HG03354 (cell line): ENCODE data around the gene ARHGAP33.
"Not testable (repeated sequence)": the region's sequence is repeated elsewhere in the genome, so short reads cannot be mapped to it uniquely, and the experiment has no call there.

Experiments
- ATAC-seq: cut with Tn5 transposase; IDR thresholded peaks from one replicate; pipeline ENCODE4 v1.9.1; 2021; ENCODE audit warnings: mild to moderate bottlenecking; ENCODE audit not compliant: unreplicated experiment, poor library complexity, severe bottlenecking

Gene ARHGAP33

DNA sequence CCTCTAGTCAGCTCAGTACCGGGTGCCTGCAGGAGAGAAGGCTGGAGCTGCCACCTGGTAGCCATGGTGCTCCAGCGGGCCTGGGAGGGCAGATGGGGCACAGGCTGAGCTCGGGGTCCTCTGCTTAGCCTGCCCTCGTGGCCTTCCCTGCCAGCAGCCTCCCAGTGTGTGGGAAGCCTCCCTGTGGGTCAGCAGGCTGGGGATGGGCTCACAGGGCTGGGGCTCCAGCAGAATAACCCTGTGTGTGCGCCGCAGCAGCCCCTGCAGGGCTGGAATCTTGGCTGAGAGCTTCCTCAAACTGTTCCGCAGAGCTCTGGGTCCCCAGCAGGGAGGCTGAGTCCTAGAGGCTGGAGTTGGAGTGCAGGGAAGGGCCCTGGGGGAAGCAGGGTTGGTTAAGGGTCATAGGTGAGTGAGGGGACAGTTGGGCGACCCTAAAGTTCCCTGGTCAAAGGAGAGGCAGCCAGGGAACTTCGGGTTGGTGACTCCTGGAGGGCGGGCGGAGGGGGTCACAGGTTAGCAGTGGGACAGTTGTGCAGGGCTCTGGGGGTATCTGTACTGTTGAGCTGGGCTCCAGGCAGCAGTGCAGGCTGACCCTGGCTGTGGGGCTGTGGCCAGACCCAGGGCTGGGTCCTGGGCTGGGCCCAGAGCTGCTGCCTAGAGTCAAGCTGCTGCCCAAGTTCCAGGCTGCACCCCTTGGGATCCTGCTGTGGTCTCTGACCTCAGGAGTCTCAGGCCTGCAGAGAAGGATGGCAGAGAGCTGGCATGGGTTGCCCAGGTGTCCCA lies 14.0 kb downstream of the ARHGAP33 start:
- ATAC-seq = no peak

DNA sequence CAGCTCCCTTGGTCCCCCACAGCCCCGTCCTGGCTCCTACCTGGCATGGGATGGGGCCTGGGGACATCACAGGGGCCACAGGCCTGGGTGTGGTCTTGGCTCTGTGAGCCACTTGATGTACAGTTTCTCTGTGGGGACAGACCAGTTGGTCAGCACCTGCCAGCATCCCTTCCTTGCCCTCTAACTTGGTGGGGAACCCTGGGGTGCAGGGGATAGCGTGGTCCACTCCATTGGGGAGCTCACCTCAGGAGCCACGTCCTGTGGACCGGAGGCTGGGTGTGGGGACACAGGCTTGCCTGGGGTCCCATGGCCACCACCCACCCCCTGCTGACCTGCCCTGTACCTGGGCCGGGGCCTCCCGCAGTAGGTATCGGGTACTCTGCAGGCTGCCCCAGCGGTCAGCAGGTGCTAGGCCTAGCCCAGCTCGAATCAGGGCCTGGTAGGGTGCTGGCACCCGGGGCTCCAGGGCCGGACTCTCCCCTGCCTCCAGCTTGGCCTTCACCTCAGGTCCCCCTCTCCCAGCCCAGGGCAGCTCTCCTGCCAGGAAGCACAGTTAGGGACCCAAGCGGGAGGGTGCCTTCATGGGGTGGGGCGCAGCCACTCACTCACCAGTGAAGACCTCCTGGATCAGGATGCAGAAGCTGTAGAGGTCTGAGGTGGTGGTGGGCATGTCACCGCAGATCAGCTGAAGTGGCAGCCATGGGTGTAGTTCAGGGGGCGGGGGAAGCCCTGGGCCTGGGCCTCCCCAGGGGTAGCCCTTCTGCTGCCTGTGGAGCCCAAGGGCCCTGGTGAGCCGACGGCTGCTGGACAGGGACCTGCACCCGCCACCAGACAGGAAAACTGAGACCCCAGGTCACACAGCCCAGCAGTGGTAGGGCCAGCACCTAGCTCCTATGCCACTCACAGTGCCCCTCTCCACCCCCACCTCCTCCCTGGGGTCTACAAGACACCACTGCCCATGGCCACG lies 14.9 kb downstream of the ARHGAP33 start:
- no peak for ATAC-seq

DNA sequence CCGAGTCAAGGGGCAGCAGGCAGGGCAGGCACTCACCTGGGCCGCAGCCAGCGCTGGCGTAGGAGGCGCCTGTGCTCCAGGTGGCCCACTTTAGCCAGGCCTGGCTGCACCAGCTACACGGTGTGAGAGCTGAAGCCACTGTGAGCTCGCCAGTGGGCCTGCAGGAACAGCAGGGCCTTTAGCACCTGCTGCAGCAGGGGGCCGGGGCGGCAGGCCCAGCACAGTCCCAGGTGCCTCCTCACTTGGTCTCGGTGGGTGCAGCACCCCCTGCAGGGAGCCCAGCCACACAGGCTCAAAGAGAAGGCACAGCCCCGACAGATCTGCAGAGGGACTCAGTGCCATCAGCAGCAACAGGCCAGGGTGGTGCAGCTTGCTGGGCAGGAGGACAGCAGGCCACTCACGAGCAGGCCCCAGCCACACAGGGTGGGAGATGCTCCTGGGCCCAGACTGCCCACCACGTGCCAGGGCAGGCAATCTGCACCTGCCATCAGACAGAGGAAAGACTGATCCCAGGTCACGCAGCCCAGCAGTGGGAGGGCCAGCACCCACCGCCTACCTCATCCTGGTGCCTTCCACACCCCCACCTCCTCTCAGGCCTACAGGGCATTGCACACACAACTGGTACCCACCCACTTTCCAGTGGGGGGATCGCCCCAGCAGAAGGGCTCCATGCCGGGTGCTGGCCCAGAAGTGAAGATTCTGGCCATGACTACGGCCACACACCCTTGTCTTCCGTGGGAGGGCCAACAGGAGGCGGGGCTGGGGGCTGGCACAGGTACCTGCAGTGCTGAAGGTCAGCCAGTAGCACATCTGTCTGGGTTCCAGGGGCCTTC lies 15.8 kb downstream of the ARHGAP33 start:
- ATAC-seq = no peak

DNA sequence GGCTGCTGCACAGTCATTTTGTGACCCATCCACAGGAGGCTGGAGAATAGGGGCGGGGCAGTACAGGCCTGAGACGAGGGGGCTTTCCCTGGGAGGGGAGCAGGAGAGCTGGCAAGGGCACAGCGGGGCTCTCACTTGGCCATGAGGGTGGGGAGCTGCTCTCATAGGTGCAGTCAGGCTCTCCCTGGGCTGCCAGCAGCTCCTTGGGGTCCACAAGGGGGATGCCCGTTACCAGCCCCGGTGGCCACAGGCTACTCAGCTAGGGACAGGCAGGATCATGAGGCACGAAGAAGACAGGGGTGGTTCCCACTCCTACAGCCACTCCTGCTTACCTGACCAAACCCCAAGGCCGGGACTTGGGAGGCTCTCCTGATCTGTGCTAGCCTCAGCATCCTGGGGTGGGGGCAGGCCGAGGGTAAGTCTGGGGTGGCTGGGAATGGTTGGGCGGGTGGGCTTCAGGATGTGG lies 16.5 kb downstream of the ARHGAP33 start:
- no peak for ATAC-seq

DNA sequence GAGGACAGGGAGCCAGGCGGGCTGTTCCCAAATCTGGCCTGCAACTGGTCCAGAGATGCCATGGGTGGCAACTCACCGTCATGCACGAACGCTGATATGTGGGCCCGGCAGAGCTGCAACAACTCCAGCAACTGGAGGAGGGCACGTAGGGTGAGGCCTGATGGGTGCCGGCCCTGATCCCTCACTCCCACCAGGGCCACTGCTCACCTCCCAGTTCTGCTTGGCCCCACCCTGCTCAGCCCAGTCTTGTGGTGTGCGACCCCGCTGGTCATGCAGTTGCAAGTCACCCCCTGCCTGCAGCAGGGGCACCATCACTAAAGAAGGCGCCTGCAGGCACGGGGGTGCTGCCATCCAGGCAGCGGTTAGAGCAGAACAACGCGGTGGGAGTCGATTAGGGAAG lies 16.9 kb downstream of the ARHGAP33 start:
- ATAC-seq = no peak

DNA sequence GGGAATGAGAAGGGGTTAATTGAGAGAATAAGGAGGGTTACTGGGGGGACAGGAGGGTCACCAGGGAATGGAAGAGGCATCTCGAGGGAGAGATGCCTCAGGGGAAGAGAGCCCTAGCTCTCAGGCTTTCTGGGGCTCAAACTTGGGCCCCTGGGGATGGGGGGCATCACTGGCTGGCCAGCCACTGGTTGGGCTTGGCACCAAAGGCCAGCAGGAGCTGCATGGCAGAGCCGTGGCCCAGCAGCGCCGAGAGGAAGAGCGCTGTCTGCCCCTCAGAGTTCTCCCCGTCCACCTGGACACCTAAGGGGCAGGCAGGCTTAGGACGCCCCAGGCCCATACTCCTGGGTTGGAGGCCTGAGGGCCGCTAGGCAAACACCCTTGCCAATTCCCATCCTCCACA lies 17.5 kb downstream of the ARHGAP33 start:
- ATAC-seq = no peak

DNA sequence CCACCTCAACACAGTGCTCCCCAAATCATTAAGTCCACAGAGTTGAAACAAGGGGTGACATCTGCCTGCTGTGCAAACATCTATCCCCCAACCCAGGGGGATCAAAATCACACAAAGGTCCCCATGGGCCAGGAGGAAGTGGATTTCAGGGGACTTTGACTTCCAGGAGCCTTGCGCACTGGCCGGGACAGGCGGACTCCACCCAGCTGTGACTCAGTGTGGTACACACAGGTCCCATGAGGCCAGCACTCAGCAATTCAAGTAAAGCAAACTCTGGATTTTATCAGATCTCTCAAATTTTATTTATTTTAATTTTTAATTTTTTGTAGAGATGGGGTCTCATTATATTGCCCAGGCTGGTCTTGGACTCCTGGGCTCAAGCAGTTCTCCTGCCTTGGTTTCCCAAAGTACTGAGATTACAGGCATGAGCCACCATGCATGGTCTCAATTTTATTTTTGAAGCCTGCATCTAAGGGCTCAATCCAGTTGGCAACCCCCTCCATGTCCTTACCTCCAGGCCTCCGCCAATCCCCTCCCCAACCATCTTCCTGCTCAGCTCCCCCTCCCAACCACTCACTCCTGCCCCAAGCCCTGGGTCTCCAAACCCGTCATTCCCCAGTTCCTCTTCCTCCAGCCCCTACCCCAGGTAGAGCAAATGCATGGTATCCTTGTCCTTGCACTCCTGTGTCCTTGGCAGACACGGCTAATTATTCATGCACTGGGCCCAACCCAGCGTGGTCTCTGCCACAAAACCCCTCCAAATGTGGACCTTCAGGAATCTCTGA lies 18.2 kb downstream of the ARHGAP33 start:
- ATAC-seq = no peak

DNA sequence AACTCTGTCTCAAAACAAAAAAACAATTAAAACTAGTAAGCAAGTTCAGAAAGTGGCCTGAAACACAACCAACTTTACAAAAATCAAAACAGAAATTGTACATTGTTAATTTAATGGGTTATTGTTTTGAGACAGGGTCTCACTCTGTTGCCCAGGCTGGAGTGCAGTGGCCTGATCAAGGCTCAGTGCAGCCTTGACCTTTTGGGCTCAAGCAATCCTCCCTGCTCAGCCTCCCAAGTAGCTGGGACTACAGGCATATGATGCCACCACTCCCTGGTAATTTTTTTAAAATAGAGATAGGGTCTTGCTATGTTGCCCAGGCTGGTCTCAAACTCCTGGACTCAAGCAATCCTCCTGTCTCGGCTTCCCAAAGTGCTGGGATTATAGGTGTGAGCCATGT lies 20.2 kb downstream of the ARHGAP33 start:
- ATAC-seq = not testable (repeated sequence)

DNA sequence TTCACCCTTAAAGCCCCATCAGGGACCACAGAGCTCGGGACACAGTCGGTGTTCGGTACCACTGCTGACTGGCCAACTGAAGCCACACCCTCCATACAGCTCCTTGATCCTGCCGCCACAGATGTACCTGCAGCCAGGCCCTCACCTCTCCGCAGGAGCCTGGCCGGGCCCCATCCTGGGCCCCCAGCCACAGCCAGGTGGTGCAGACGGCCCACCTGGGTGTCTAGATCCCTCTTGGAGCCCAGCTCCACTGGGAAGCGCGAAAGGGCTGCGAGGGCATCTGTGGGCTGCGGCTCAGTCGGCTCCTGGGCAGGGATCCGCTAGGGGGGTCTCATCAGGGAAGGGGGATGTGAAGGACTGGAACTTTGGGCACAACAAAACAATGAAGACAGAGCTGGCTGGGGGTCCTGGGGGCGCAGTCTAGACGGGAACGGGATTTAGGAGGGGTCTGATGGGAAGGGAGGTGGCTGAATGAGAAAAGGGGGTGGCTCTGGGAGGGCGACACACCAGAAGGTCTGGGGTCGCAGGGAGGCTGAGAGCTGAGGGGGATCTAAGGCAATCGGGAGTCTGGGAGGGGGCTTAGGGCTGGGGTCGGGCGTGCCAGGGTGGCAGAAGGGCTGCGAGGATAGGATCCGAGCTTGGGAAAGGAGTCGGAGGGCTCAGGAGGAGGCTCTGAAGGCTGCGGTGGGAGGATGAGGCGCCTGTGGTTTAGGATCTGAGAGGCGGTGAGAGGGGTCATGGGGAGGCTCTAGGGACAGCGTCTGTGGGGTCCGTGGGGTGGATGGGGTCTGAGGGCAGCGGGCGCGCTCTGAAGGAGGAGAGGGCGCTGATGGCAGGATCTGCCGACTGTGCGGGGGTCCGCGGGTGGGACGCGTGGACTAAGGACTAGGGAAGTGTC lies 21.5 kb downstream of the ARHGAP33 start:
- no peak for ATAC-seq

DNA sequence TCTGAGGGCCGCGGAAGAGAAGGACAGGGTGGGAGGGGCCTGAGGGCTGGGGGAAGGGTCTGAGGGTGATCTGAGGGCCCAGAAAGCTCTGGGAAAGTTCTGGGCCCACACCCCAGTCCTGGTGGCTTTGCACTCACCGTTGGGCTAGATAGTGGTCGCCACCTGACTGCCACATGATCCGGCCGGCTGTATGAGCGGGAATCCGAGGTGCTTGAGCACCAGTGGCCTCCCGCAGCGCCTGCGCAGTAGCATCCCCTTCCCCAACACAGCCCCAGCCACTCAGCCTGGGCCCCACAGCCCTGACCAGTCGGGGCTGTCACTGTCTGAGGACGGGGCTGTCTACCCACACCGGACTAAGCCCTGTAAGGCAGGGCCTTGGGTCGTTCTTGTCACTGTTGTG lies 22.3 kb downstream of the ARHGAP33 start:
- no peak for ATAC-seq

DNA sequence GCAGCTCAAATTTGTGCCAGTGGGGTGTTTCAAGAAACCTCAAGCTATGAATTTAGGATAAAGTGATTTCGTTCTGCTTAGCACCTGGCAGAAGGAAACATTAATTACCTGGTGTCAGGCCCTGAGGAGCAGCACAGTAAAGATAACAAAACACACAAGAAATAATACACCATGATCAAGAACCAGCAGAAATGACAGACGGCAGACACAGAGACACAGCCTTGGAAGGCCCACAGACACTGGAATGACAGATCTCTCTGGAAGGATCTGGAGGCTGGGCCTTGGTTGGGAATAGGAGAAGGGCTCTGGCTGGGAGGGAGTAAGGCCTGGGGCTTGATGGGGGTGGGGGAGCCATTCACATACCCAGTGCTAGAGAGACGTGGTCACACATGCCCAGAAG lies 26.5 kb downstream of the ARHGAP33 start:
- ATAC-seq = no peak

DNA sequence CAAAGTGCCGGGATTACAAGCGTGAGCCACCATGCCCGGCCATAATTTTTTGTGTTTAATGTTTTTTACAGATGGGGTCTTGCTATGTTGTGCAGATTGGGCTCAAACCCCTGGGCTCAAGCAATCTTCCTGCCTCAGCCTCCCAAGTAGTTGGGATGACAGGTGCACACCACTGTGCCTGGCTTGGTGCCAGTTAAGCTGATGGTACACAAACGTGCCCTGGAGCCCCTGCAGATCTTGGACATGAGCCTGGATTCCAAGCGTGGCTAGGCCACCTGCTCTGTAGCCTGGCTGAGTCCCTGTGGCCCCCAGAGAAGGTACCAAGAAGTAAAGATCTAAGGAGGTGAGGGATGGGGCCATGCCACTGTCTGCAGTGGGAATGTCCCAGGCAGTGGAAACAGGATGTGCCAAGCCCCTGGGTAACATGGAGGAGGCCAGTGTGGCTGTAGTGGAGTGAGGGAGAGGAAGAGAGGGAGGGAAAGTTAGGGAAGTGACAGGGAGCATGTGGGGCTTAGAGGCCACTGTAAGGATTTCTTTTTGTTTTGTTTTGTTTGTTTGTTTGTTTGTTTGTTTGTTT lies 30.2 kb downstream of the ARHGAP33 start:
- ATAC-seq = no peak

DNA sequence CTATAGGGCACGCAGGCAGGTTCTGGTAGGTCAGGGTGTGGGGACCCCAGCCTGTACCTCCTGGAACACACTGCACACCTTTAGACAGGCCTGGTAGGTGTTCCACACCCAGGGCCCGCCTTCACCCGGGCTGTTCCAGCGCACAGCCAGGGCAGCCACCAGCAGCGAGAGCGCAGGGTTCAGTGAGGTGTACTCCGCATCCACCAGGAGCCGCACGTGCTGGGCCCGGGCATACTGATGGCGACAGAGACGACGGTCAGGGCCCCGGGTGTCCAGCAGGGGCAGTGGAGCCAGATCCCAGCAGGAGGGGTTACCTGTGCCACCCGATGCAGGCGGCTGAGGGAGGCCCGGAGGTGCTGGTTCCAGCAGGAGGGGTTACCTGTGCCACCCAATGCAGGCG lies 31.2 kb downstream of the ARHGAP33 start:
- no peak for ATAC-seq

DNA sequence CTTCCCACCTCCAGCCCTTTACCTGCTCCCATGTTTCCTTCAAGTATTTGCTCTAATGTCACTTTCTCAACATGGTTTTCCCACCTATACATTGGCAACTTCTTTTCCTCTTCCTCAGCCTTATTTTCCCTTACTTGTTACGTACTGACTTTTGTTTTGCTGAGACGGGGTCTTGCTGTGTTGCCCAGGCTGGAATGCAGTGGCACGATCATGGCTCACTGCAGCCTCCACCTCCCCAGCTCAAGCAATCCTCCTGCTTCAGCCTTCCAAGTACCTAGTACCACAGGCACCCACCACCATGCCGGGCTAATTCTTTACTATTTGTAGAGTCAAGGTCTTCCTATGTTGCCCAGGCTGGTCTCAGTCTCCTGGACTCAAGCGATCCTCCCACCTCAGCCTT lies 32.3 kb downstream of the ARHGAP33 start:
- ATAC-seq = no peak

DNA sequence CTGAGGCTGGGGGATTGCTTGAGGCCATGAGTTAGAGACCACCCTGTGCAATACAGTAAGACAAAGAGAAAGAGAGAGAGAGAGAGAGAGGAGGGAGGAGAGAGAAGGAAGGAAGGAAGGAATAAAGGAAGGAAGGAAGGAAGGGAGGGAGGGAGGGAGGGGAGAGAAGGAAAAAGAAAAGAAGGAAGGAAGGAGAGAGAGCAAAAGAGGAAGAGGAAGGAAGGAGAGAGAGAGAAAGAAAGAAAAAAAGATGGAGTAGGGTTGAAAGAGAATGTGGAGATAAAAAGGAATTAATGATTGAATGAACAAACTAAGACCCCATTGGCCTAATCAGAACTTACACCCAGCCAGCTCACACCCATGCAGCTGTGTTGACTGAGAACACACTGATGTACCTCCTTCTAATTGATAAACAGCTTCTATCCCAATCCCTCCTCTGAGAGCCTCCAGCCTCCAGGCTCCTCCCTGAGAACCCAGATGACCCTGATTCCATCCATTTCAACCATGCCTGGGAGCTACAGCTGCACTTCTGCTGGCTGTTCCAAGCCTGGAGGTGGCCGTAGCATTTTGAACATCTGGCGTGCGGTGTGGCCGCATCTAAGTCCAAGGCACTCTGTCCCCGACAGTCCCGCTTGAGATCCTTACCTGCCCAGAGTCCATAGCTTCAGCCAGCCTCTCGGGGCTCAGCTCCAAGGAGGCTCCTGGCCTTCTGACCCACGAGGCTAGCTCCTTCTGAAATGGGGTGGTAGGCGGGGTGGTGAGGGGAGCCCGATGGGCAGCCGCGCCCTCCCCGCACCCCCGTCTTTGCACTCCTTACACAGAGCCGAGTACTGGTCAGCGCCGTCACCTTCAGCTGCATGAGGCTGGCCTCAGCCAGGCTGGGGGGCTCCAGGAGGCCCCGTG lies 36.2 kb downstream of the ARHGAP33 start:
- no peak for ATAC-seq

DNA sequence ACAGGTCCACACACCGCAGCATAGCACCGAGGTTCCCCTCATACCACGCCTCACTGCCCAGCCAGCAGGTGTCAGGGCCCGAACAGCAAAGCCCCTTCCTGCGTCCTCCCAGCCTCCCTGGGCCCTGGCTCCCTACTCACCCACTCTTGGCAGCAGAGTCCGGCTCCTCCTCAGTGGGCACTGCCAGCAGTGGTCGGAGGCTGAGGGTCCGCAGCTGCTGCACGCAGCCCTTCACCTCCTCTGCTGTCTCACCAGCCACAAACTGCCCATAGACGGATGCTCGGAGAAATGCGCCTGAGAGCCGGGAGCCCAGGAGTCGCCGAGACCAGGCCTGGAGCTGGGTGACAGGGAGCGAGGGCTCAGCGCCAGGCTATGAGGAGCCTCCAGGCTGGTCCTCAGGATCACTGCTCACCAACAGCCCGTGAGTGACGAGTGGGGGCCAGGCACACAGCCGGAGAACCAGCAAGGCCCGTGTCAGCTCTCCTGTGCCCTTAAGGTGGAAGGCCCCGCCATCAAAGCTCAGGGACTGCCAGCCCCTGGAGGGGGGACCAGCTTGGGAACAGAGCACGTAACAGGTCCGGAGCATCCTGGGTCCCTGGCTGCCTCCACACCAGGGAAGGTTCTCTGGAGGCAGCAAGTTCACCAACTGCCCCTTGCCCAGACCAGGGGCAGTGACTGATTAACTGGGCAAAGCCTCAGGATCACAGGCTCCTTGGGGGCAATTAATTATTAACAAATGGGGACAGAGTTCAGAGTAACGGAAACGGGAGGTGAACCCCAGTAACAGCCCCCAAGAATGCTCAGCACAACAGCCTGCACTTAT lies 37.1 kb downstream of the ARHGAP33 start, which contains the start of gene PRODH2:
TSS of gene PRODH2 (minus strand) at position 626 of the 823 bp plus-strand sequence. CDS start at position 586, 40 bp downstream.
- ATAC-seq = no peak
